ENCODE measurements around the gene PILRA. TPM values are rescaled to one million over a fixed set of nuclear protein-coding genes. Genes with fewer than 3 reads are reported as not detected.
A peak's percentile ranks its signal among the peaks of the same experiment; 100 is the strongest.

PILRA gene
- total RNA-seq, 1 donor from 2014 or later, result 8.3 TPM

GRCh38 chr7:100428967-100429636 is 55.8 kb downstream of the PILRA start:
- TF ChIP-seq CTCF (IDR thresholded peaks at IDR 0.05), result peak in 1 of 3 experiments; percentile 52
- peak; percentile 84 to 87 for TF ChIP-seq POLR2AphosphoS5 (IDR thresholded peaks at IDR 0.05; ENCODE audit: insufficient read depth in 1 of 2, low read depth in 1 of 2)
- TF ChIP-seq POLR2A (IDR thresholded peaks at IDR 0.05), result peak; percentile 7 to 18
- Histone ChIP-seq H3K36me3 (peaks cover 0 to 8% of the 10 kb centered on the region in 2 donors), H3K4me1 (peaks cover 26% of the 10 kb centered on the region), H3K4me3 (peak overlapping the region; percentile 90 to 93), H3K9me3 (no peaks in the 10 kb centered on the region), H3K27me3 (no peaks in the 10 kb centered on the region), H3K27ac (peak overlapping the region; percentile 100)
- intact Hi-C loops (cut with DNase I), result no loop called here
- peak; percentile 99 to 100 for DNase-seq (ENCODE audit: extremely low spot score in 2 of 2)

GRCh38 chr7:100429637-100430492 is 56.6 kb downstream of the PILRA start, which contains the start of gene MEPCE:
Gene MEPCE, plus strand, starts transcription at chr7:100429831. Its CDS starts 188 bp downstream, at chr7:100430019.
- H3K4me1 ChIP-seq, result peaks cover 33% of the 10 kb centered on the region
- H3K36me3 ChIP-seq, result peaks cover 0 to 16% of the 10 kb centered on the region in 2 donors
- intact Hi-C loops (cut with DNase I), result no loop called here
- H3K4me3 ChIP-seq, result peak within 1 kb of the TSS; percentile 90 to 93
- DNase-seq (ENCODE audit: extremely low spot score in 2 of 2), result peak in 1 of 2 donors; percentile 97
- TF ChIP-seq CTCF (IDR thresholded peaks at IDR 0.05) (no peak), POLR2AphosphoS5 (IDR thresholded peaks at IDR 0.05; ENCODE audit: insufficient read depth in 1 of 2, low read depth in 1 of 2) (peak in 1 of 2 donors; percentile 70), POLR2A (IDR thresholded peaks at IDR 0.05) (peak in 1 of 2 donors; percentile 75)
- no peaks in the 10 kb centered on the region for H3K9me3 ChIP-seq
- no peaks in the 10 kb centered on the region for H3K27me3 ChIP-seq
- H3K27ac ChIP-seq, result peak within 1 kb of the TSS; percentile 100

- Histone ChIP-seq H3K4me1 (peaks cover 40% of the 10 kb centered on the region), H3K4me3 (peak overlapping the region; percentile 90 to 93), H3K27ac (peak overlapping the region; percentile 100), H3K9me3 (no peaks in the 10 kb centered on the region), H3K27me3 (no peaks in the 10 kb centered on the region), H3K36me3 (peaks cover 0 to 16% of the 10 kb centered on the region in 2 donors)
- intact Hi-C loops (cut with DNase I), result no loop called here
- DNase-seq (ENCODE audit: extremely low spot score in 2 of 2), result no peak
- TF ChIP-seq POLR2A (IDR thresholded peaks at IDR 0.05) (no peak), CTCF (IDR thresholded peaks at IDR 0.05) (no peak), POLR2AphosphoS5 (IDR thresholded peaks at IDR 0.05; ENCODE audit: insufficient read depth in 1 of 2, low read depth in 1 of 2) (no peak)
Measured at GRCh38 chr7:100430493-100431285, 57.4 kb downstream of the PILRA start.

- H3K27me3 ChIP-seq, result no peaks in the 10 kb centered on the region
- DNase-seq (ENCODE audit: extremely low spot score in 2 of 2), result no peak
- H3K27ac ChIP-seq, result no peak overlapping the region
- H3K4me1 ChIP-seq, result peaks cover 40% of the 10 kb centered on the region
- peak overlapping the region; percentile 90 to 93 for H3K4me3 ChIP-seq
- H3K36me3 ChIP-seq, result peaks cover 0 to 16% of the 10 kb centered on the region in 2 donors
- no peaks in the 10 kb centered on the region for H3K9me3 ChIP-seq
- TF ChIP-seq CTCF (IDR thresholded peaks at IDR 0.05) (no peak), POLR2AphosphoS5 (IDR thresholded peaks at IDR 0.05; ENCODE audit: insufficient read depth in 1 of 2, low read depth in 1 of 2) (no peak), POLR2A (IDR thresholded peaks at IDR 0.05) (no peak)
- intact Hi-C loops (cut with DNase I), result no loop called here
Measured at GRCh38 chr7:100431286-100431735, 58.0 kb downstream of the PILRA start.

Measured in vagina (tissue), 2 donors.